ENCODE measurements around the gene PNMA6F. TPM values are rescaled to one million over a fixed set of nuclear protein-coding genes. Genes with fewer than 3 reads are reported as not detected.

PNMA6F gene
- total and polyA plus RNA-seq, 2 of the 8 experiments (the other 6 are each of a cell fraction or from before 2014, with no cell fraction given) = 0.12 to 0.22 TPM

DNA sequence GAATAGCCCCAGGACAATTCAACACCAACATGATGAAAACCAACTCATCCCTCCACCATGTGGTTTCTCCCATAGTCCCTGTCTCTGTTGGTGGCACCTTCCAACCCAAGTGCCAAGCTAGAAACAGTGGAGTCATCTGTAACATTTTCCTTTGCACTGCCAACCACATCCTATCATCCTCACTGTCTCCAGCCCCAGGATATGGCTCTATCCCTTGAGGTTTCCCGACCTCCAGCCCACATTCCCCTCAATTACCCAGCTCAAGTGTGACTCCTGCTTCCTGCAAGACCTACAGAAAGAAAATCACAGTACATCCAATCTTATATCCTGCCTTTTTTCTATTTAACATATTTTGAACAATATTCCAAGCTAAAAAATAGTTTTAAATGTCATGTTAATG is 24.2 kb downstream of the PNMA6F start:
- CTCF ChIA-PET (ENCODE audit: partially characterized antibody) = no interaction called here
- no peak overlapping the region for H4K5ac ChIP-seq (ENCODE audit: insufficient read length, low read depth, low read length)
- H3K36me3 ChIP-seq (ENCODE audit: control insufficient read depth in 2 of 4, insufficient read depth in 4 of 4, low read length in 3 of 4) = no peaks in the 10 kb centered on the region
- H3K79me1 ChIP-seq (ENCODE audit: low read depth, low read length) = no peaks in the 10 kb centered on the region
- H3K27ac ChIP-seq (ENCODE audit: low read depth, low read length) = no peak overlapping the region
- no peak overlapping the region for H3K18ac ChIP-seq (ENCODE audit: extremely low read depth, low read length)
- H3K9ac ChIP-seq (replicated peaks in 1 of 4; ENCODE audit: extremely low read depth in 1 of 4, low read depth in 3 of 4, low read length in 3 of 4) = no peak overlapping the region
- no peak for TF ChIP-seq EZH2 (IDR thresholded peaks at IDR 0.05; ENCODE audit: low read depth, low read length, severe bottlenecking)
- no peak for TF ChIP-seq ASH2L (IDR thresholded peaks at IDR 0.05; ENCODE audit: low read length)
- TF ChIP-seq CTBP2 (IDR thresholded peaks at IDR 0.05; ENCODE audit: borderline replicate concordance, insufficient read depth, insufficient read length, low read length) = no peak
- TF ChIP-seq SIN3A (conservative IDR thresholded peaks at IDR 0.05 in 1 of 2, IDR thresholded peaks at IDR 0.05 in 1 of 2; ENCODE audit: low read depth in 1 of 2, low read length in 2 of 2) = no peak
- TF ChIP-seq, protein P1, sequence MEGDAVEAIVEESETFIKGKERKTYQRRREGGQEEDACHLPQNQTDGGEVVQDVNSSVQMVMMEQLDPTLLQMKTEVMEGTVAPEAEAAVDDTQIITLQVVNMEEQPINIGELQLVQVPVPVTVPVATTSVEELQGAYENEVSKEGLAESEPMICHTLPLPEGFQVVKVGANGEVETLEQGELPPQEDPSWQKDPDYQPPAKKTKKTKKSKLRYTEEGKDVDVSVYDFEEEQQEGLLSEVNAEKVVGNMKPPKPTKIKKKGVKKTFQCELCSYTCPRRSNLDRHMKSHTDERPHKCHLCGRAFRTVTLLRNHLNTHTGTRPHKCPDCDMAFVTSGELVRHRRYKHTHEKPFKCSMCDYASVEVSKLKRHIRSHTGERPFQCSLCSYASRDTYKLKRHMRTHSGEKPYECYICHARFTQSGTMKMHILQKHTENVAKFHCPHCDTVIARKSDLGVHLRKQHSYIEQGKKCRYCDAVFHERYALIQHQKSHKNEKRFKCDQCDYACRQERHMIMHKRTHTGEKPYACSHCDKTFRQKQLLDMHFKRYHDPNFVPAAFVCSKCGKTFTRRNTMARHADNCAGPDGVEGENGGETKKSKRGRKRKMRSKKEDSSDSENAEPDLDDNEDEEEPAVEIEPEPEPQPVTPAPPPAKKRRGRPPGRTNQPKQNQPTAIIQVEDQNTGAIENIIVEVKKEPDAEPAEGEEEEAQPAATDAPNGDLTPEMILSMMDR (IDR thresholded peaks at IDR 0.05; ENCODE audit: control extremely low read depth in 1 of 3, insufficient read depth in 1 of 3, low read depth in 1 of 3, low read length in 3 of 3) = no peak
- no peak for TF ChIP-seq SP1 (IDR thresholded peaks at IDR 0.05; ENCODE audit: low read depth, low read length)
- no peak for TF ChIP-seq SP2 (IDR thresholded peaks at IDR 0.05; ENCODE audit: low read length)
- TF ChIP-seq TCF12 (IDR thresholded peaks at IDR 0.05; ENCODE audit: low read depth, low read length) = no peak
- TF ChIP-seq NANOG (IDR thresholded peaks at IDR 0.05; ENCODE audit: insufficient read depth, low read depth, low read length, poor library complexity, severe bottlenecking) = no peak
- no peaks in the 10 kb centered on the region for H4K20me1 ChIP-seq (replicated peaks in 1 of 2; ENCODE audit: control insufficient read depth in 1 of 2, insufficient read depth in 2 of 2, low read length in 2 of 2)
- no peak overlapping the region for H2BK20ac ChIP-seq (ENCODE audit: low read length)
- no peak overlapping the region for H4K8ac ChIP-seq (ENCODE audit: extremely low read depth, insufficient read depth, low read length)
- no peaks in the 10 kb centered on the region for H3K23me2 ChIP-seq (ENCODE audit: low read depth, low read length)
- no peaks in the 10 kb centered on the region for H3K4me1 ChIP-seq (replicated peaks in 1 of 4; ENCODE audit: control insufficient read depth in 3 of 4, insufficient read depth in 4 of 4, low read length in 3 of 4)
- no peak overlapping the region for H2BK120ac ChIP-seq (replicated peaks; ENCODE audit: low read depth, low read length)
- H3K14ac ChIP-seq (ENCODE audit: insufficient read length) = no peak overlapping the region
- H3K4ac ChIP-seq (replicated peaks; ENCODE audit: insufficient read length, low read depth, low read length) = no peak overlapping the region
- no peak overlapping the region for H3K56ac ChIP-seq (replicated peaks; ENCODE audit: insufficient read length, low read depth, low read length)
- no peak overlapping the region for H3K23ac ChIP-seq (ENCODE audit: insufficient read length)
- DNase-seq (ENCODE audit: low read depth in 1 of 2, low spot score in 2 of 2) (no peak), FAIRE-seq (no peak)
- 88% methylated on average over 1 of the region's 1 CpG; no CpG with 5 or more reads in 1 of the 2 experiments for WGBS, 2 experiments (ENCODE audit: extremely low coverage in 1 of 2, insufficient coverage in 1 of 2, insufficient read length in 1 of 2, insufficient replicate concordance in 2 of 2, low coverage in 1 of 2, low lambda C conversion rate in 2 of 2, missing lambda C conversion rate in 1 of 2)
- H2AFZ ChIP-seq (ENCODE audit: low read length) = no peak overlapping the region
- no peaks in the 10 kb centered on the region for H3K27me3 ChIP-seq (replicated peaks in 1 of 4; ENCODE audit: control insufficient read depth in 3 of 4, extremely low read depth in 1 of 4, insufficient read depth in 3 of 4, low read length in 3 of 4)
- POLR2A ChIA-PET (ENCODE audit: partially characterized antibody) = no interaction called here
- H2BK12ac ChIP-seq (ENCODE audit: low read depth, low read length) = no peak overlapping the region
- H2AK5ac ChIP-seq (ENCODE audit: low read depth, low read length) = no peak overlapping the region
- H4K91ac ChIP-seq (replicated peaks; ENCODE audit: insufficient read length, low read length) = no peak overlapping the region
- H3K9me3 ChIP-seq (ENCODE audit: insufficient read depth in 2 of 2, low read depth in 1 of 2, low read length in 1 of 2) = no peaks in the 10 kb centered on the region
- H3K4me3 ChIP-seq (ENCODE audit: extremely low read depth in 1 of 4, insufficient read depth in 2 of 4, low read depth in 3 of 4, low read length in 4 of 4) = no peak overlapping the region
- H3K4me2 ChIP-seq (ENCODE audit: insufficient read depth in 1 of 2, low read depth in 2 of 2, low read length in 2 of 2) = no peak overlapping the region
- no peak overlapping the region for H2BK15ac ChIP-seq (ENCODE audit: low read length)
- no peaks in the 10 kb centered on the region for H3K79me2 ChIP-seq (ENCODE audit: control insufficient read depth in 1 of 2, insufficient read depth in 2 of 2, low read length in 2 of 2)
- no peak overlapping the region for H2BK5ac ChIP-seq (ENCODE audit: low read depth, low read length)

Data from H1 (cell line).